SH-SY5Y (cell line): ENCODE measurements around the gene TIE1.

ENCODE experiments used
- GATA2 ChIP-seq: IDR thresholded peaks from 2 replicates; pipeline ENCODE4 v1.6.1; 2011; ENCODE audit warnings: mild to moderate bottlenecking, low read depth, low read length
- GATA3 ChIP-seq: IDR thresholded peaks from 2 replicates; pipeline ENCODE4 v1.6.1; 2011; ENCODE audit warnings: low read depth, mild to moderate bottlenecking, low read length, moderate library complexity

Gene TIE1

DNA sequence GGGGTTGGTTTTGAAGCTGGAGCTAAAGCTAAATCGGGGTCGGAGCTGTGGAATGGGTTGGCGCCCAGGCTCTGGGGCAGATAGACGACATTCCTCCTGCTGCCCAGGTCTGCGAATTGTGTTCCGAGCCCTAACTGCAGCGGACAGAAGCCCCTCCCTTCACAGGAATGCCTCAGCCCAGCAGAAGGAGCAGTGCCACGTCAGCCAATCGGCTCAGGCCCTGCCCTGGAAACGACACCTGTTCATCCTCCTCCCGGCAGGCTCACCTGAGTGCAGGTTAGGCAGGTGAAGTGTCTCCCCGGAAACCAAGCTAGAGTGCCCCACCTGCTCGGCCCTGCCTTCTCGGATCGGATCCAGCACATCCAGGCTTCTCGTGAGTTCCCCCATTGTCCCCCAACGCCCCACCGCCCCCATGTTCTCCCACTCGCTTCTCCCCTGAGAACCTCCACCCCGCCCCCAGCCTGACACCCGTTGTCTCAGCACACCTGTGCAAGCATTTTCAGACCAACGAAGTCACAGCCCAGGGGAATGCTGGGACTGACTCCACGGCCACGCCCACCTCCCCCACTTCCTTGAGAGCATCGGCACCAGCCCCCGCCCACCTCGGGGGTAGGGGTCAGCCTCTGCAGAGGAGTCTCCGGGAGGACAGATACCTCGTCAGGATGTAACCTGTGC, 30.2 kb upstream of the TIE1 start:
- no peak for TF ChIP-seq GATA3
- no peak for TF ChIP-seq GATA2

DNA sequence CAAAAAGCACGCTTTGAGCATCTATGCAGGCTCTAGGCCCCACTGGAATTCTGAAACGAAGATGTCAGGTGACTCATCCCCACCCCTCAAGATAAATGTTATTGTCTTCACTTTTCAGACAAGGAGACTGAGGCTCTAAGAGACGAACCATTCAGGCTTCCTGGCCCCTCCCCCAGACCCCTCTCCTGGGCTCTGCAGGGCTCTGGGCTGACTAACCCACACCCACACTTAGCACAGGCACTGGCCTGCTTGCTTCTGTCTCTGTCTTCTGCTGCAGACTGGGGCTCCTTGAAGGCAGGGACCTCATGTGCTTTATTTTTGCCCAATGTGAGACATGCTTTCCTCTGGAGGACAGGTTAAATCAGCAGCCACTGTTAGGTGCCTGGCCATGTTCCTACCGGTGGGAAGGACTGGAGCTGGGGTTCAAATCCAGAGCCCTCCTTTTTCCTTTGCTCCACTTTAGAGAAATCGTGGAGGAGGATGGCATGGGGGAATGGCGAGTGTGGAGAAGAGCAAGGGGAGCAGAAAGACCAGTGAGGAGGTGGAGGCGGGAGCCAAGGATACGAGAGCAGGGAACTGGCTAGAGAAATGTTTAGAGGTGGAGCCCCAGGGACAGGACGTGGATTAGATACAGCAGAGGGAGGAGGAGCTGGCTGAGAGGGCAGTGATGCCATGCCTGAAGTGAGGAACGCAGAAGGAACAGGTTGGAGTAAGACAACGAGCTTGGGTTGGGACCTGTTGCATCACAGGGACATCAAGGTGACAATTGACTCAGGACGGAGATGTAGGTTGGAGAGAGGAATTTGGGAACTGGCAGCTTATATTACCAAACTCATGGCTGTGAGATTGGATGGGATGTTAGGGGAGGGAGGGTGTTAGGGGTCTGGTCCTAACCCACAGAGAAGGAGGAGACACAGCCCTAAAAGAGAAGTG, 29.3 kb upstream of the TIE1 start:
- TF ChIP-seq GATA2 (no peak), GATA3 (no peak)

DNA sequence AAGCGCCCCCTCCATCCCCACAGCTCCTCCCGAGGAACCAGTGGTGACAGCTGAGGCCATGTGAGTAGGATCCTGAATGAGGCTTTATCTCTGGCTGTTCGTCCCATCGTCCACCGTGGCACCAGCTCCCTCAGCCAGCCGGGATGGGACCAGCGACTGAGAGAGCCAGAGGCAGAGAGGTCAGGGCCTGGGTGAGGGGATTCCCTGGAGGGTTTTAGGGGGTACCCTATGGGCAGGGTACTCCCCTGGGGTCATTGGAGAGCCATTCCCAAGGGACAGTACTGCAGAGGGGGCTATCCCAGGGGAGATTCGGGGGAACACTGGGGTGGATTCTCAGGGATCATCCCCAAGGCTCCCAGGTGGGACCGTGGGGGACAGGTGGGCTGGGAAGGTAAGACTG, 28.6 kb upstream of the TIE1 start:
- no peak for TF ChIP-seq GATA3
- TF ChIP-seq GATA2: no peak

DNA sequence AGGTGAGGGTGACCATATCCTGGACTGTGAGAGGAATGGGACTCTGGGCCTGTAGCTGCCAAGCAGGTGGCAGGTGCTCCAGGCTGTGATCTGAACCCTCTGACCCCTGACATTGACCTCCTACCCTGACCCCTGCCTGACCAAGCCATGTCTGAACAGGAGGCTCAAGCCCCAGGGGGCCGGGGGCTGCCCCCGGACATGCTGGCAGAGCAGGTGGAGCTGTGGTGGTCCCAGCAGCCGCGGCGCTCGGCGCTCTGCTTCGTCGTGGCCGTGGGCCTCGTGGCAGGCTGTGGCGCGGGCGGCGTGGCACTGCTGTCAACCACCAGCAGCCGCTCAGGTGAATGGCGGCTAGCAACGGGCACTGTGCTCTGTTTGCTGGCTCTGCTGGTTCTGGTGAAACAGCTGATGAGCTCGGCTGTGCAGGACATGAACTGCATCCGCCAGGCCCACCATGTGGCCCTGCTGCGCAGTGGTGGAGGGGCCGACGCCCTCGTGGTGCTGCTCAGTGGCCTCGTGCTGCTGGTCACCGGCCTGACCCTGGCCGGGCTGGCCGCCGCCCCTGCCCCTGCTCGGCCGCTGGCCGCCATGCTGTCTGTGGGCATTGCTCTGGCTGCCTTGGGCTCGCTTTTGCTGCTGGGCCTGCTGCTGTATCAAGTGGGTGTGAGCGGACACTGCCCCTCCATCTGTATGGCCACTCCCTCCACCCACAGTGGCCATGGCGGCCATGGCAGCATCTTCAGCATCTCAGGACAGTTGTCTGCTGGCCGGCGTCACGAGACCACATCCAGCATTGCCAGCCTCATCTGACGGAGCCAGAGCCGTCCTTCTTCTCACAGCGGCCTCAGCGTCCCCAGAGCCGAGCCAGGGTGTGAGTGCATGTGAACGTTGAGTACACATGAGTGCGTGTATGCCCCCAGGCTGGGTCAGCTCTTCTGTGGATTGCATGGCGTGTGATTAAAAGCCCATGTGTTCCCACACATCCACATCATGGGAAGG, 27.9 kb upstream of the TIE1 start:
- no peak for TF ChIP-seq GATA2
- no peak for TF ChIP-seq GATA3

DNA sequence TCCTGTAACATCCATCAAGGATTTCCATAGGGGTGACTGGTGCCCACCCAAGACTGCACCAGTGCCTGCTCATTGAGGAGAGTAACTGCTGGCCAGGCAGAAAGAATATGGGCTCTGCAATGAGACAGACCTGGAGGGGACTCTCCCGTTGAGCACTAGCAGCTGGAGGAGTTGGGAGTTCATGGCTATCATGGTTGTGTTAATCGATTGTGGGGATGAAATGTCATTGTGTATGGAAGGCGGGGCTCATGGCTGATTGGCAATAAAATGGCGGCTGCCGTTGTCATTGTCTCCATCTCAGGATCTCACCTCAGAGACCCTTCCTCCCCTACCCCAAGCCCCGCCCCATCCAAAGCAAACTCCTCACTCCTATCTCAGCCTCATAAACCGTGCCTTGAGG, 27.1 kb upstream of the TIE1 start:
- no peak for TF ChIP-seq GATA3
- no peak for TF ChIP-seq GATA2

DNA sequence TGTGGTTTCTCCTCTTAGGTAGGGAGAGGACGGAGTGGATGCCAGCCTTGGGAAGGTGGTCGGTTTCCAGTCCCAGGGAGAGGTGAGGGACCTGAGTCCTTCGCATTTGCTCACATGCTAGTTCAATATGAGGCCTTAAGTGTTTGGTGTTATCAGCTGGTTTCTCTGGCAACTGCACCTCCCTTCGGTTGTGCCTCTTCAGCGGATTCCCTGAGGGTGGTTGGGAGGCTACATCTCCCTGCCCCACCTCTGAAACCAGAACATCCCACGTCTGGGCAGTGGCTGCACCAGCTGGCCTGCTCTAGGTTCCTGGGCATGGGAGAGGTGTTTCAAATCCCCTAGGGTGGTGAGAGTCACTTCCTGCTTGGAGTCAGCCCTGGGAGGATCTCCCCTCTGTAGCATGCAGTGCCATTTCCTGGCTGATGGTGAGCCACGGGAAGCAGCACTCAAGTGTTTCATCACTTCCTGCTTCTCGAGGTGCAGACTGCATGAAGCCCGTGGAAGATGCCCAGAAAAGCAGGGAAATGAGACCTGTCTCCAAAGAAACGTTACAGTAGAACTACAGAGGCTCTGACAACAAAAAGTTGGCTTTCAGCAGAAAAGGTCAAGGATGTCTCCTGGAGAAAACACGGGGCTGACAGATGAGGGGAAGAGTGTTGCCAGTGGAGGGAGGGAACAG, 26.5 kb upstream of the TIE1 start:
- TF ChIP-seq GATA2: no peak
- TF ChIP-seq GATA3: no peak

DNA sequence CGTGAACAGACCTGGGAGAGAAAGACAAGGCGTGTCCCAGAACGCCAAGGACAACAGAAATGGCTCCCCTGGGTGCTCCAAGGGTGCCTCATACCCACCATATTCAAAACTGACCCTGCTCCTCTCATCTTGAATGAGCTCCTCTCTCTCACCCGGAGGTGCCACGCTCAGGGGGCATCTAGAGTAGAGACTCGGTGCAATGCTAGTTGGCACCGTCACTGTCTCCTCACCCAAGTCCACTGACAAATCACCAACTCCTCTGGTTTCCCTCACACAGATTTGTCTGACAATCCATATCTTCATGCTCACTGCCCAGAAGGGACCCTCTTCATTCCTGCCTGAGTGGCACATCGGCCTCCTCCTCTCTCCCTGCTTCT, 26.0 kb upstream of the TIE1 start:
- no peak for TF ChIP-seq GATA3
- TF ChIP-seq GATA2: no peak

DNA sequence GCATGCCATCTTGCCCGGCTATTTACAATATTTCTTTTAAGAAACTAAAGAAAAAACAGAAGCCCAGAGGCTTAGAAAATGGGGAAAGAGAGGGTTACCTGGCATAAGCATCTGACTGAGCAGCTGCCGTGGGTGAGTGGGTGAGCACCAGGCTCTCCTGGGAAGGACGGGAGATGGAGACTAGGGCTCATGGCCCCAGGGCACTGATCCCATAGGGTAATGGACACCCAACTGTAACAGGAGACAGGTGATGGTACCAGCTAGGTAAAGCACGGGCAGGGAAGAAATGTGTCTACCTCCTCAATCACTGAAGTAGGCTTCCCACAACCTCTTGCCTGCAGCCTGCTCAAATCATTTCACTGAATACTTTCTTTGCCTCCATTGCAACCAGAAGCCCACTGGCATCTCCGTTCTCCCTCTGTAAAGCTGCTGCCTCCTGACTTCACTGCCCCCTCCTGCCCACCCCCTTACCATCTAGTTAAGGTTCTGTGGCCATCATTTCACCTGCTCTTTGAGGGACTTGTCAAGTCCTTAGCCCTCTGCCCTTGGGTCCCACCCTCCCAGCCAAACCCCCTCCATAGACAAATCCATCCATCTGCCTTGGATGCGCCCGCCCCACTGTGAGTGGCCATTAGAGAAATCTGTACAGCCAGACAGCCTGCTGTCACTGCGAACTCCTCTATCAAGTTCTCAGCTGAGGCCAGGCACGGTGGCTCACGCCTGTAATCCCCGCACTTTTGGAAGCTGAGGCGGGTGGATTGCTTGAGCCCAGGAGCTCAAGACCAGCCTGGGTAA, 24.8 kb upstream of the TIE1 start:
- no peak for TF ChIP-seq GATA2
- no peak for TF ChIP-seq GATA3

DNA sequence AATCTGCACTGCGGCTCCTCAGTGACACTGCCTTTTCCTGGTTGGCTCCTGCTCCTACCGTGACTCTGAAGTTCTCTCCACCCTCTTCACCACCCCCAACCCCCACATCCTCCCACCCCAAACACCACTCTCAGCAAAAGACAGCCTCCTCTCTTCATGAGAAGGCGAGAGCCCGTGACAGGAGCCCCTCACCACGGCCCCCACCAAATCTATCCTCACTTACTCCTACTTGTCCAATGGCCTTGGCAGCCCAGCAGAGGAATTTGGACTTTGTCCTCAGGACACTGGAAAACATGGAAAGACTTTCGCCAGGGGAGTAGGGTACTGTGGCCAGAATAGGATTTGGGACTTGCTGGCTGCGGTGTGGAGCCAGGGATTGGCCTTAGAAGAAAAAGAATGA, 24.1 kb upstream of the TIE1 start:
- TF ChIP-seq GATA3 (no peak), GATA2 (no peak)

DNA sequence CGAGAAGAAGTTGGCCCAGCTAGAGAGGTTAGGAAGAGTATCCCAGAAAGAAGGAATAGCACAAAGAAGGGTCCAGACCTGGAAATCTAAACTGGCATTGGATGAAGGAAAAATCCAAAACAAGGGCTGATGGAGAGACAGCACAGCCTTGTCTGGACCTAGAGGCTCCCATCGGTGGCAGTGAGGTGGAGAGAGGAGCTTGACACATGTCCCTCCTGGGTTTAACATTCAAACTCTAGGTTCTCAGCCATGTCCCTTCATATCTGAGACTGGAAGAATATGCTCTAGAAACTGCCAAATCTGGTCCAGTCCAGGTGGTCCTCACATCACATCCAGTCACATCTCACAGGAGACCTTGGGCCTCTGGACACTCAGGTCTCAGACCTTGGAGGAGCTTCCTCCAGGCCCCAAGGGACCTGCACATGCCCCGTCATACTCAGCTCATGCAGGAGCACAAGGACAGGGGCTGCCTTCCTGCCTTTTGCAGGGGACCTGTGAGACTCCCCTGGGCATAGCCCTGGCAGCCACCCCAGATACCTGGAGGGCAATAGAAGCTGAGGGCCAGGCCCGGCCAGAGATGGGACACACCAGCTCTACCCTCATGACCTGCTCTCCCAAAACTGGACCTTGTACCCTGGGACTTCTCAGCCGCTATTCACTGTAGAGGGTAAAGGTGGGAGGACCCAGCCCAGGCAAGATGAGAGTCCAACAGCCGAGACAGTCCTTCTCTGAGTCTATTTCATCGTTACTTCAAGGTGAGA, 23.5 kb upstream of the TIE1 start:
- TF ChIP-seq GATA3: no peak
- no peak for TF ChIP-seq GATA2

DNA sequence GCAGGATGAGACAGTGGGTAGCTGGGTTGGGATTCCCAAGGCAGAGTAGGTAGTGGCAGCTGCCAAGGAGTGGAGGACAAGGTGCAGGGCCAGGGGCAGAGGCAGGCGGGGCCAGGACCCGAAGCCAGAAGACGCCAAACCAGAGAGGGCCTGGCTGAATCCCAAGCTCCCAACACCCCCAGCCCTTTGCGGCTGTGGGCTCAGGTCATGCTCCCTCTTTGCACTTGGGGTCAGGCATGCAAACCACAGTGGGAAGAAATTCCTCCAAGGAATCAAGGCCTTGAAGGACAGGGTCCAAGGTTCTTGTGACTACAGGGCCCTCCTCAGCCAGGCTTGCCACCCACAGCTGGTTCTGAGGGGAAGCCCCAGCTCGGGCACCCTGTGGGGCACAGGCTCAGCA, 21.6 kb upstream of the TIE1 start:
- TF ChIP-seq GATA2 (no peak), GATA3 (no peak)

DNA sequence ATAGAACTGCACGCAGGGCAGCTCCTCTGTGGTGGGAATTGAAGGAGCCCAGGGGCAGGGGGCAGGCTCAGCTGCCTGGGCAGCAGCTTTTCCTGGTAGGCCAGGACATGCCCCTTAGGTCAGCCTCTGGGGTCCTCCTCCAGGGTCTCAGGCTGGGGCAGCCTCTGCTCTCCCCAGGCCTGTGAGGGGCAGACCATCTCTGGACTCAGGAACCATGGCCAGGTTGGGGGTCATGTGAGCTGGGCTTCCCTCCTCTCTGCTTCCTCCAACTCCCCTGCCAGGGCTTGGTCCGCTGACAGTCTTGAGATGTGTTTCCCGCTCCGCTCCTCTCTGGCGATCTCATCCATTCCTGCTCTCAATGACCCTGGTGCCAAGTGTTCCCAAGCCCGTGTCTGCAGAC, 21.1 kb upstream of the TIE1 start:
- TF ChIP-seq GATA2: no peak
- no peak for TF ChIP-seq GATA3
